ENCODE data around the gene ZC3H18.
A peak's percentile ranks its signal among the peaks of the same experiment; 100 is the strongest.

ZC3H18 gene

GRCh38 chr16:88633684-88634140 is 63.5 kb downstream of the ZC3H18 start:
- H3K4me1 ChIP-seq (ENCODE audit: control insufficient read depth in 1 of 2, insufficient read depth in 1 of 2, low read depth in 1 of 2, low read length in 1 of 2): peaks cover 23 to 27% of the 10 kb centered on the region in 2 experiments
- peak overlapping the region; percentile 9 for H3K27ac ChIP-seq
- peak overlapping the region; percentile 51 to 63 for H3K4me3 ChIP-seq (ENCODE audit: low read depth in 1 of 2, low read length in 1 of 2)
- H3K27me3 ChIP-seq: peaks cover 50% of the 10 kb centered on the region
- H3K36me3 ChIP-seq: peaks cover 37% of the 10 kb centered on the region
- H3K9me3 ChIP-seq: no peaks in the 10 kb centered on the region
- no peak for TF ChIP-seq CTCF (IDR thresholded peaks at IDR 0.05)

- Histone ChIP-seq H3K27me3 (peaks cover 56% of the 10 kb centered on the region), H3K27ac (peak overlapping the region; percentile 9), H3K9me3 (no peaks in the 10 kb centered on the region), H3K4me3 (ENCODE audit: low read depth in 1 of 2, low read length in 1 of 2) (peak overlapping the region; percentile 51 to 63), H3K4me1 (ENCODE audit: control insufficient read depth in 1 of 2, insufficient read depth in 1 of 2, low read depth in 1 of 2, low read length in 1 of 2) (peaks cover 28 to 34% of the 10 kb centered on the region in 2 experiments), H3K36me3 (peaks cover 33% of the 10 kb centered on the region)
- no peak for TF ChIP-seq CTCF (IDR thresholded peaks at IDR 0.05)
These were observed 64.2 kb downstream of the ZC3H18 start for GRCh38 chr16:88634141-88634993.

- Histone ChIP-seq H3K9me3 (no peaks in the 10 kb centered on the region), H3K27ac (peak overlapping the region; percentile 9), H3K4me1 (ENCODE audit: control insufficient read depth in 1 of 2, insufficient read depth in 1 of 2, low read depth in 1 of 2, low read length in 1 of 2) (peaks cover 28 to 34% of the 10 kb centered on the region in 2 experiments), H3K4me3 (ENCODE audit: low read depth in 1 of 2, low read length in 1 of 2) (peak overlapping the region; percentile 51 to 63), H3K27me3 (peaks cover 64% of the 10 kb centered on the region), H3K36me3 (peaks cover 25% of the 10 kb centered on the region)
- no peak for TF ChIP-seq CTCF (IDR thresholded peaks at IDR 0.05)
These were observed 64.9 kb downstream of the ZC3H18 start for GRCh38 chr16:88634994-88635670.

- H3K4me1 ChIP-seq (ENCODE audit: control insufficient read depth in 1 of 2, insufficient read depth in 1 of 2, low read depth in 1 of 2, low read length in 1 of 2): peaks cover 28 to 34% of the 10 kb centered on the region in 2 experiments
- no peak for TF ChIP-seq CTCF (IDR thresholded peaks at IDR 0.05)
- peaks cover 19% of the 10 kb centered on the region for H3K36me3 ChIP-seq
- no peak overlapping the region for H3K4me3 ChIP-seq (ENCODE audit: low read depth in 1 of 2, low read length in 1 of 2)
- H3K9me3 ChIP-seq: no peaks in the 10 kb centered on the region
- H3K27me3 ChIP-seq: peaks cover 71% of the 10 kb centered on the region
- no peak overlapping the region for H3K27ac ChIP-seq
These were observed 65.6 kb downstream of the ZC3H18 start for GRCh38 chr16:88635671-88636319.

- Histone ChIP-seq H3K27me3 (peaks cover 74% of the 10 kb centered on the region), H3K36me3 (peaks cover 10% of the 10 kb centered on the region), H3K27ac (no peak overlapping the region), H3K9me3 (no peaks in the 10 kb centered on the region), H3K4me1 (ENCODE audit: control insufficient read depth in 1 of 2, insufficient read depth in 1 of 2, low read depth in 1 of 2, low read length in 1 of 2) (peaks cover 28 to 34% of the 10 kb centered on the region in 2 experiments), H3K4me3 (ENCODE audit: low read depth in 1 of 2, low read length in 1 of 2) (no peak overlapping the region)
- no peak for TF ChIP-seq CTCF (IDR thresholded peaks at IDR 0.05)
These were observed 66.5 kb downstream of the ZC3H18 start for GRCh38 chr16:88636488-88637265.
